LNCAP (cell line): ENCODE results near the gene ALKBH4.

Experiments
- CTCF ChIP-seq: fragments of 450-650 bp; IDR thresholded peaks from 2 replicates; pipeline ENCODE4 v1.5.1; 2017; ENCODE audit warnings: mild to moderate bottlenecking

ALKBH4 gene

DNA sequence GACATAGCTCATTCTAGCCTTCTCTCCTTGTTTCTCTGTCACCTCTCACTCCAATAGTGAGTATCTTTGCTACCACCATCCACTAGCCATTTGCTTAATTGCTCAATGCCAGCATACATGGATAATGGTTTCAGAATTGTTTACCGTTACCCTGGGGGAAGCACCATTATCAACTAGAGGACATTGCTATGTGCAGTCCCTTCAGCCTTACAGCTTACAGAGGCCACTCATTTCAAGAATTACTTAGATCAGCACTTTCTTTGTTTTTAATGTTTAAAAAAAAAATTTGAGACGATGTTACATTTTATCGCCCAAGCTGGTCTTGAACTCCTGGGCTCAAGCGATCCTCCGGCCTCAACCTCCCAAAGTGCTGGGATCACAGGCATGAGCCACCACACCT, 46.1 kb downstream of the ALKBH4 start:
- TF ChIP-seq CTCF, result no peak

- TF ChIP-seq CTCF, result no peak
Measured at GRCh38 chr7:102417105-102417504, 47.6 kb downstream of the ALKBH4 start.

GRCh38 chr7:102416406-102416805, 48.3 kb downstream of the ALKBH4 start:
- no peak for TF ChIP-seq CTCF

DNA sequence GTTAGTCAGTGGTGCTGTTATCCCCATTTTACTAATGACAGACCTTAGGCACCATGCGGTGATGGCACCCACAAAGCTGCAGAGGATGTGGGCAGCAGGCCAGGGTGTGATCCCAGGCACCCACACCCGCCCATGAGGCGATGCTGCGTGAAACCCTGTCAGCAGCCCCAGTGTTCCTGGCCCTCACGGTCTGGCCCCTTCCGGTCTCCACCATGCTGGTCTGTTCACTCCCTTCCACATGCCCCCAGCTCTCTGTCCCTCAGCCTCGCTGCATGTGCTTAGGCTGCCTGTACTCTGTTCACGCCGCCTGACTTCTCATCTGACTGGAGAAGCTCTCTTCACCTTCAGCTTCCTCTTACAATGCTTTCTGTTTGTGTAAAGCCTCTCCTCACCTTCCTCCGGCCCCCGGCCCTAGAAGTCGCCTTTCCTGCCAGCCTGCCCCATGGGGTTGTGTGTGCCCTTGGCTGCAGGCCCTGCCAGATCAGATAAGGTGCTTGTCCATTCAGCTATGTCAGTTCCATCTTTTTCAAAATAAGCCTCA, 48.9 kb downstream of the ALKBH4 start:
- TF ChIP-seq CTCF, result no peak

GRCh38 chr7:102413611-102414010, 51.1 kb downstream of the ALKBH4 start:
- no peak for TF ChIP-seq CTCF

GRCh38 chr7:102413091-102413490, 51.6 kb downstream of the ALKBH4 start:
- no peak for TF ChIP-seq CTCF

DNA sequence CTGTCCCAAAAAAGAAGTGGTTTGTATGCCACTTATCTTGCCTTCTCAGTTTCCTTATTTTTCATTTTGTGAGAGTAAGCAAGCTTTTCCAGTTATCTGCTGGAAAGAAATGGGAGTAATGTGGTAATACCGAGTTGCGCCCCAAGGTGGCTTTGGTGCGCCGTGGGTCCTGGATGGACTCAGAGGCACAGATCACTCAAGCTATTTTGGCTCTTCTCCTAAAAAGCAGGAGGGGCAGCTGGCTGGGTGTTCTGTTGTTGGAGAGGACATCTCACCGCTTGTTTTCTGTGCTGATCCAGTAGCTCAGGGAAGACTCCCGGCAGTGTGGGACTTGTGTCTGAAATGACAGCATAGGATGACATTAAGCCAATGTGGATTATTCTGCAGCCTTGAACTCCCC, 52.1 kb downstream of the ALKBH4 start:
- TF ChIP-seq CTCF, result peak; percentile 30; the same call in 1 of the 2 replicates

- TF ChIP-seq CTCF, result no peak
Measured at GRCh38 chr7:102410918-102411317, 53.7 kb downstream of the ALKBH4 start.
